ENCODE results near the gene CGB3.
A peak's percentile ranks its signal among the peaks of the same experiment; 100 is the strongest.
"Not testable (repeated sequence)": the region's sequence is repeated elsewhere in the genome, so short reads cannot be mapped to it uniquely, and the experiment has no call there.

The CGB3 gene

GRCh38 chr19:49024233-49024632, at the start of gene CGB3:
TSS of gene CGB3 (minus strand) at chr19:49024333. CDS start at chr19:49023971, 362 bp downstream.
- DNase-seq = not testable (repeated sequence)

- no peak for DNase-seq
Observed at GRCh38 chr19:49071860-49072547, 47.9 kb upstream of the CGB3 start.

DNA sequence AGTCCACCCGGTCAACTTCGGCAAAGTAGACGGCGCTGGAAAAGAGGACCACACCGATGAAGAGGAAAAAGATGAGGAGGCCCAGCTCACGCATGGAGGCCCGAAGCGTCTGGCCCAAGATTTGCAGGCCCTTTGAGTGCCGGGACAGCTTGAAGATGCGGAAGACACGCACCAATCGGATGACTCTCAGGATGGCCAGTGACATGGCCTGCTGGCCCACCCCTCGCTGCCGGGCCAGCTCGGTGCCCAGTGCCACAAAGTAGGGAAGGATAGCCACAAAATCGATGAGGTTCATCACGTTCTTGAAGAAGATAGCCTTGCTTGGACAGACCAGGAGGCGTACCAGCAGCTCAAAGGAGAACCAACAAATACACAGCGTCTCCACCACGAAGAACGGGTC, 46.3 kb upstream of the CGB3 start:
- DNase-seq = no peak

- DNase-seq = no peak
Observed at GRCh38 chr19:49069026-49069425, 44.9 kb upstream of the CGB3 start.

- no peak for DNase-seq
Observed at GRCh38 chr19:49067554-49067953, 43.4 kb upstream of the CGB3 start.

GRCh38 chr19:49065905-49066512, 41.9 kb upstream of the CGB3 start:
- no peak for DNase-seq

- no peak for DNase-seq
Observed at GRCh38 chr19:49064768-49065611, 40.9 kb upstream of the CGB3 start, which contains the start of gene NTF4. TSS of gene NTF4 (minus strand) at chr19:49064818. CDS start at chr19:49061997, 2,821 bp downstream.

- DNase-seq = no peak
Observed at GRCh38 chr19:49064029-49064629, 40.0 kb upstream of the CGB3 start.

DNA sequence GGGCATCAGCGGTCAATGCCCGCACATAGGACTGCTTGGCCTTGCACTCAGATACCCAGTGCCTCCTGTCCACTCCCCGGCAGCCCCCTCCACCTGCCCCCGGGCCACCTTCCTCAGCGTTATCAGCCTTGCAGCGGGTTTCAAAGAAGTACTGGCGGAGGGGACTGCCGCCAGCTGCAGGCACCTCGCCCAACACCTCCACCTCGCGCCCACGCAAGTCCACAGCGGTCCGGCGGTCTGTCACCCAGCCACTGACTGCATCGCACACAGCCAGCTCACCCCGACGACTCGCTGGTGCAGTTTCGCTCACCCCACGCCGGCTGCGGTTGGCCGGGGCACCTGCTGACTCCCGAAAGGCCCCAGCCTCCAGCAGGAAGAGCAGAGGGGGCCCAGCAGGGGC, 37.3 kb upstream of the CGB3 start:
- no peak for DNase-seq

DNA sequence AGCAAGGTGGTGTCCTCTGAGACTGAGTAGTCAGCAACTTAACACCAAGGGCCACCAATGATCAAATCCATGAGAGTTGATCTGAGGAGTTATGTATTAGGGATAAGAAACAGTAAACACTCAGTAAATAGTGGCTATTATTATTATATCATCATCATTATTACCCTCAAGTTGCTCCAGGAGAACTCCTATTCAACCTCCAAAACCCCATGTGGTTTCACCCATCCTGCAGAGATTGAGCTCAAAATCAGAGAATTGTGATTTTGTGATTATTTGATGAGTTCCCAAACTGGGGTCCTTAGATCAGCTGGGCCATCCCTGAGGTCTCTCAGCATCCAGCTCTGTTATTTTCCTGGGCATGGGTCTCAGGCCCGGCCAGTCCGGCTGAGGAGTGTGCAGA, 36.9 kb upstream of the CGB3 start:
- no peak for DNase-seq

DNA sequence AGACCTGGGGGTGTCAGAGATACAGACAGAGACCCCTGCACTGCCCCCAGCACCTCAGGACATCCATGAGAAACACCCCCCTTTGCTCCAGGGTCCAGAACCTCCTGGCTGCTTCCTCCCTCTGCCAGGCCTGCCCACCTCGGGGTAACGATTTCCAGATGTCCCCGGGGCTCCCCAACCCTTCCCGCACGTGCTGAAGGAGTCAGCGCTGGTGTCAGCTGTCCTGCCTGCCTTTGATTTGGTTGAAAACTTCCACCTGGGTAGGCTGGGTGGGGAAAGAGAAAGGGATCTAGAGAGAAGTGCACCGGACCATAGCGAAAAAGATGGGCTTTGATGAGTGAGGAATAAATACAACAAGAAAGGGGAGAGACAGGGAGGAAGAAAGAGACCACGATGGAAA, 34.9 kb upstream of the CGB3 start:
- no peak for DNase-seq

- peak in 1 of 2 donors; percentile 23 for DNase-seq
Observed at GRCh38 chr19:49058562-49058961, 34.4 kb upstream of the CGB3 start.

GRCh38 chr19:49057636-49058234, 33.6 kb upstream of the CGB3 start, which contains the start of gene CGB7:
TSS of gene CGB7 (minus strand) at chr19:49057749. CDS start at chr19:49055375, 2,374 bp downstream.
- peak in 1 of 2 donors; percentile 31 for DNase-seq

DNA sequence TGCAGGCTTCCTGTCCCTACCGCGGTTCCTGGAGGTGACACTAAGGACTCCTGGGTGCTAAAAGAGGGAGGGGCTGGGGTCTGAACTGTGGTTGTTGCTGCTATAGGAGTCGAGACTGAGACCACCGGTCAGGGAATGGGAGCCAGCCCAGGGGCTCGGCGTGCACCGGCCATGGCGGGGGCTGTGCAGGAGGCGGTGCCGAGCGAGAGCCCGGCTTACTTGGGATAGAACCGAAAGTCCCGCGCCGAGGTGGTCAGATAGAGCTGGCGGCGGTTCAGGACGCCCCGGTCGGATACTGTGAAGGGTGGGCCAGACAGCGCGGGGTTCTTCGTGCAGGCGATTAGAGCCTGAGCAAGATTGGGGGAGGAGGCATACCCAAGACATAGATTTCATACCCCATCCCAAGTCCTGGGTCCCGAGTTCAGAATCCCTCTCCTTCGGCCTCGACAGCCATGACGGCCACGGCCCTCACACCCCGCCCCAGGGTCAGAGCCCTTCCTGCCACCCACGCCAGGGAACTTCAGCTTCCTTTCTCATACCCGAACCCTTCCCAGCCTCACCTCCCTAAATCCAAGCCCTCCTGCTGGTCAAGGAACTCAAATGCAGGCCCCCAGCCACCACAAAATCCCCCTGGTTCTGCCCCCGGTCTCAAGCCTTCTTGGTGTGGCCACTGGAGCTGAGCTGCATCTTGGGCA, 32.9 kb upstream of the CGB3 start:
- not testable (repeated sequence) for DNase-seq

DNA sequence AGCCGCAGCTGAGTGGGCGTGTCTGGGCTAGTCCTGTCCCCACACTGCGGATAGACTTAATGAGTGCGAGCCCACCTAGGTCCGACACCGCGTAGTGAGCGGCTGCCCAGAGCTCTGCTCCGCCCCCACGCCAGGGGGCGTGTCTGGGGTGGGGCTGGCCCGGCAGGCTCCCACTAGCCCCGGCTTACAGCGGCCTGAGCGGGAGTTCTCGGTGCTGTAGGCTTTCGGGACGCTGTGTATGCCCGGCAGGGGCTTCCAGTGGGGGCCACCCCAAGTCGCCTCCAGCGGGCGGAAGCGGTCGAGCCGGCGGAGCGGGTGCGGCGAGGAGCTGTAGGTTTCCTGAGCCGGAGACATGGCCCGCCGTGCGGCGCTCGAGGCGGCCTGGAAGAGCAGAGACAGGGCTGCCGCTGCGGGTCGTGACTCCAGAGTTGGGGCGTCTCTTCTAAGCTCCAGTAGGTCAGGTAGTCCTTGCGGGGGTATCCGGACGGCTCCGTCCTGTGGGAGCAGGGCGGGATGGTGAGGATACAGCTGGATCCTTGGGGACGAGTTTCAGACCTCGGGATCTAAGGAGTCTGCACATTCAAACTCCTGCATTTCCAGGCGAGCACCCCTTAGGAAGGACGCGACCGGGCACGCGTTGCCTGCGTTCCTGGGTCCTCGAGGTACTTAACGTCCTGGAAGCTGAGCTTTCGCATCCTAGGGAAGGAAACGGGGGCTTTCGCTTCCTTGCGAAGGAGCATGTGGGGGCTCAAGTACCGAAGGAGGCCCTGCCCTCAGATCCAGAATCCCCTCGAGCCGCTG, 32.2 kb upstream of the CGB3 start:
- peak; percentile 34 to 36 for DNase-seq

GRCh38 chr19:49050376-49051033, 26.4 kb upstream of the CGB3 start:
- not testable (repeated sequence) for DNase-seq

DNA sequence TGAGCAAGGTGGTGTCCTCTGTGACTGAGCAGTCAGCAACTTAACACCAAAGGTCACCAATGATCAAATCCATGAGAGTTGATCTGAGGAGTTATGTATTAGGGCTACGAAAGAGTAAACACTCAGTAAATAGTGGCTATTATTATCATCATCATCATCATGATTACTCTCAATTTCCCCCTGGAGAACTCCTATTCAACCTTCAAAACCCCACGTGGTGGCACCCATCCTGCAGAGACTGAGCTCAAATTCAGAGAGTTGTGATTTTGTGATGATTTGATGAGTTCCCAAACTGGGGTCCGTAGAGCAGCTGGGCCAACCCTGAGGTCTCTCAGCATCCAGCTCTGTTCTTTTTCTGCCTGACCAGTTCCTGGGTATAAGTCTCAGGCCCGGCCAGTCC, 25.7 kb upstream of the CGB3 start:
- DNase-seq = not testable (repeated sequence)

DNA sequence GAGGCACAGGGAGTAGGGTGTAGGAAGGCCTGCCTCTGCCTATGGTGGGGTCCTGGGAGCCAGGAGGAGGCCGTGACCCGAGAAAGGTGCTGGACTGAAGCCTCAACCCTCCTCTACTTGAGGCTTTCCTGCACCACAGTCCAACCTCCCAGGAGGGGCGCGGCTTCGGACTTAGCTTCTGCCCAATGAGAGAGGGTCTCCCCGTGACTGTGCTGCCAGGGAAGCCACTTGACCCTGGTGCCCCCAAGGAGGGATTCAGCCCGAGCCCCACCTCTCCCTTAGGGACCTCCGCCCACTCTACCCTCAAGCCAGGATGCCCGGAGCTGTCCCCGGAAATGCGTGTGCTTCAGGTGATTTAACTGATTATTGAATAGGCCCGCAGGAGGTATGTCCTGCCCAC, 24.9 kb upstream of the CGB3 start, which contains the start of gene CGB8:
TSS of gene CGB8 (minus strand) at position 101 of the 400 bp plus-strand sequence. CDS start 372 bp downstream, outside the sequence.
- not testable (repeated sequence) for DNase-seq

- DNase-seq = not testable (repeated sequence)
Observed at GRCh38 chr19:49043548-49043947, 19.4 kb upstream of the CGB3 start, which contains the start of gene CGB5. TSS of gene CGB5 (plus strand) at chr19:49043848. CDS start at chr19:49044210, 362 bp downstream.

- DNase-seq = not testable (repeated sequence)
Observed at GRCh38 chr19:49042666-49043065, 18.5 kb upstream of the CGB3 start.
